ENCODE measurements around the gene EYA2.

The EYA2 gene

DNA sequence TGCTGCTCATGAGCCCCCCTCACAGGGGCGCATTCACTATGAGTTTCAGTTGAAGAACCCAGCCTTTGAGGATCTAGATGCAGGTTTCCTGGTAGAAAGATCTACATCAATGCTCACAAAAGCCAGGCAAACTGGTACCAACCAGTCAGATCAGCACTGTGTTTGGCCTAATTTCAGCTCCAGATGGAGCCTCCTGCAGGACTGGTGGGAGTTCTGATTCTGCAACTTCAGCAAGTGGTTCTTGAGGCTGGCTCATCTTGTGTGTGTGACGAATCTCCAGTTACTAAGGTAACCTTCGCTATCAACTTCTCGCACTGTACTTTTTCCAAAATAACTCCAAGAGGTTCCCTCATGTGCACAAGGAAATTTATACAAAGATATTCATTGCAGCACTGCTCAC, 343.1 kb downstream of the EYA2 start:
- no peak for DNase-seq
